ENCODE data around the gene GOLGA6C. TPM values are rescaled to one million over a fixed set of nuclear protein-coding genes. Genes with fewer than 3 reads are reported as not detected.
A peak's percentile ranks its signal among the peaks of the same experiment; 100 is the strongest.

The GOLGA6C gene
- total RNA-seq, 1 experiment from 2014 or later, result not detected

DNA sequence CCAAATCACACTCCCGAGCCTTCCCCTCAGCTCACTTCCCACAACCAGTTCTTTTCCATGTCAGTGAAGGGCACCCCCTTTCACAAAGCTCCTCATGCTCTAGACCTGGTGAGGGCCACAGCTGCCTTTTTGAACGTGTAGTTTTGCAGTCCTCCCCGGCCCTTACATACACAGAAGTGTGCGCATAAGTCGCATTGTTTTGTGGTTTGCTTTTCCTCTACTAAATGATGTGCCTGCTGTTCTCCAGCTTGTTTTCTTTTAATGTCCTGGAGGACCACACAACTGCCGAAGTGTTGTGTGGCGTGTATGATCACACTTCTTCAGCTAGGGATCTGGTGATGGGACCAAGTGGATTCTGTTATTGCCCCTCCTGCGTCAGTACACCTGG is 48.9 kb upstream of the GOLGA6C start:
- H3K27me3 Mint-ChIP-seq (ENCODE audit: low read depth), result no peaks in the 10 kb centered on the region; the same call in 1 of the 2 replicates
- Histone ChIP-seq H4K20me1 (ENCODE audit: control insufficient read depth, insufficient read depth, insufficient read length) (peaks cover 2% of the 10 kb centered on the region), H3K79me1 (ENCODE audit: insufficient read depth, low read depth, low read length, poor library complexity, severe bottlenecking) (peaks cover 7% of the 10 kb centered on the region)

More for the DNA sequence above, 48.9 kb upstream of the GOLGA6C start:
- H2BK12ac ChIP-seq (ENCODE audit: insufficient read length, low read depth, low read length), result no peak overlapping the region
- no peak overlapping the region for H3K27ac ChIP-seq (ENCODE audit: insufficient read length, low read depth, low read length)
- H2BK120ac ChIP-seq (ENCODE audit: low read depth, low read length, poor library complexity, severe bottlenecking), result no peak overlapping the region
- no CpG with 5 or more reads among the region's 8 CpGs for WGBS (ENCODE audit: extremely low coverage, insufficient read length, low lambda C conversion rate)
- H3K36me3 Mint-ChIP-seq (ENCODE audit: insufficient read depth in 1 of 3, low read depth in 3 of 3), result peaks cover 36 to 65% (median 61%) of the 10 kb centered on the region in 3 experiments
- H2BK15ac ChIP-seq (ENCODE audit: low read depth, low read length), result no peak overlapping the region
- H3K4me1 Mint-ChIP-seq, result peaks cover 10 to 12% of the 10 kb centered on the region in 2 experiments
- H3K18ac ChIP-seq (ENCODE audit: insufficient read length, low read depth, low read length), result no peak overlapping the region
- no peak overlapping the region for H2BK20ac ChIP-seq (ENCODE audit: low read depth, low read length, poor library complexity, severe bottlenecking)
- DNase-seq, result no peak
- no peak overlapping the region for H3K4ac ChIP-seq (ENCODE audit: low read depth, low read length)
- no peak overlapping the region for H3K9ac ChIP-seq (ENCODE audit: extremely low read depth, insufficient read length, low read length)
- no peaks in the 10 kb centered on the region for H3K23me2 ChIP-seq (ENCODE audit: insufficient read length, low read depth, low read length, poor library complexity, severe bottlenecking)
- no peak overlapping the region for H3K14ac ChIP-seq (ENCODE audit: insufficient read depth, low read length)
- no peaks in the 10 kb centered on the region for H3K9me3 Mint-ChIP-seq
- H2AFZ ChIP-seq (ENCODE audit: low read length), result no peak overlapping the region
- H3K27ac Mint-ChIP-seq, result peak overlapping the region; percentile 11 to 66 (median 44); a peak in 5 of 7 replicates
- no peak overlapping the region for H2AK5ac ChIP-seq (ENCODE audit: insufficient read length, low read length)
- H3K23ac ChIP-seq (ENCODE audit: insufficient read length, low read depth, low read length), result no peak overlapping the region
- H4K91ac ChIP-seq (ENCODE audit: insufficient read length, low read depth, low read length), result no peak overlapping the region
- H3K27me3 ChIP-seq (ENCODE audit: insufficient read depth, low read length), result no peaks in the 10 kb centered on the region
- H2BK5ac ChIP-seq (ENCODE audit: insufficient read length, low read length), result no peak overlapping the region
- H3K4me3 Mint-ChIP-seq, result peak overlapping the region in 1 of 2 experiments; percentile 21; a peak in 1 of 5 replicates
- H3K79me2 ChIP-seq (ENCODE audit: insufficient read depth, low read length), result peaks cover 17% of the 10 kb centered on the region; the same call in 1 of the 2 replicates
- peaks cover 2% of the 10 kb centered on the region; the same call in 1 of the 2 replicates for H3K4me1 ChIP-seq (ENCODE audit: insufficient read depth, low read length)
- no peak overlapping the region for H3K56ac ChIP-seq (ENCODE audit: insufficient read length, low read depth, low read length)
- no peak overlapping the region for H3T11ph ChIP-seq (ENCODE audit: low read length)
- no peak for TF ChIP-seq CTCF (conservative IDR thresholded peaks at IDR 0.05)
- no peaks in the 10 kb centered on the region for H3K9me3 ChIP-seq (ENCODE audit: control insufficient read depth, low read depth, low read length)
- H4K5ac ChIP-seq (ENCODE audit: insufficient read length, low read depth, low read length), result no peak overlapping the region
- H3K4me2 ChIP-seq (ENCODE audit: insufficient read depth, insufficient read length, low read length), result no peak overlapping the region
- no peak overlapping the region for H4K8ac ChIP-seq (replicated peaks; ENCODE audit: insufficient read length, low read depth, low read length)

Data from H9 (cell line).